SW 1271 (cell line): ENCODE data around the gene FGD6.
A peak's percentile ranks its signal among the peaks of the same experiment; 100 is the strongest.
"Not testable (repeated sequence)": the region's sequence is repeated elsewhere in the genome, so short reads cannot be mapped to it uniquely, and the experiment has no call there.

Source experiments
- DNase-seq, 2 experiments: peaks; one replicate each; lab custom pipeline; 2025; lab: John Stamatoyannopoulos, UW

The FGD6 gene

GRCh38 chr12:95126076-95126475, 91.2 kb downstream of the FGD6 start:
- DNase-seq = no peak

- DNase-seq = no peak
These were observed 93.2 kb downstream of the FGD6 start for GRCh38 chr12:95124106-95124505.

GRCh38 chr12:95118788-95119179, 98.5 kb downstream of the FGD6 start:
- peak; percentile 12 to 77 for DNase-seq

DNA sequence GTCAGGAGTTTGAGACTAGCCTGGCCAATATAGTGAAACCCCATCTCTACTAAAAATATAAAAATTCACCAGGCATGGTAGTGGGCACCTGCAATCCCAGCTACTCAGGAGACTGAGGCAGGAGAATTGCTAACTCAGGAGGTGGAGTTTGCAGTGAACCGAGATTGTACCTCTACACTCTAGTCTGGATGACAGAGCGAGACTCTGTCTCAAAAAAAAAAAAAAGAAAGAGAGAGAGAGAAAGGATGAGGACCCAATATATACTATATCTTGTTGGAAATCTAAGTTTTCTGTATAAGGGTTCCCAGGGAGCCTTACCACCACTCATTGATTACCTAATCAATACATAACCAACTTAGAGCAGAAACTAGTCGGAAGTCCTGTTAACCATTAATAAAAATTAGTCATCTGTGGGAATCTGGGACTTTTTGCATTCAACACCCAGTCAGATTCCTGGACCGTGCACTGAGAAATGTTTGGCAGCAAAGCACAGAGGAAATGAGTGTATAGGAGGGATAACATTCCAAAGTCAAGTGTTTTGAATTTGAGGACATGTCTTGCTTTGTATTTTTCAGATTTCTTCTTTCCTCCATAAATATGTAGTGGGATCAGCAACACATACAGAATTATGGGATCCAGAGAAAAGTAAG, 99.0 kb downstream of the FGD6 start:
- peak; percentile 46 to 88 for DNase-seq

DNA sequence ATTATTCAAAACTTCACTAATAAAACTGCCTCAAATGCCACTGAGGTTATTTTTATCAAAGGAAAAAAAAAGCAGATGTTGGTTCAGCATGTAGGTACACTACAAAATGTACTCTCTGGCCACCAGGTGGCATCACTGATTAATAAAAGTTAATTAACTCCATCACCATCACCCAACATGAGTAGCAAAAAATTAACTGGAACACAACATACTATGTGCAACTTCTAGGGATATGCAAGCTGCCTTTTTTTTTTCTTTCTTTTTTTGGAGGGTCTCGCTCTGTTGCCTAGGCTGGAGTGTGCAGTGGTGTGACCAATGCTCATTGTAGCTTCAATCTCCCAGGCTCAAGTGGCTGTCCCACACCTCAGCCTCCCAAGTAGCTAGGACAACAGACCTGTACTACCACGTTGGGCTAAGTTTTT, 100.1 kb downstream of the FGD6 start:
- peak; percentile 51 to 81 for DNase-seq

DNA sequence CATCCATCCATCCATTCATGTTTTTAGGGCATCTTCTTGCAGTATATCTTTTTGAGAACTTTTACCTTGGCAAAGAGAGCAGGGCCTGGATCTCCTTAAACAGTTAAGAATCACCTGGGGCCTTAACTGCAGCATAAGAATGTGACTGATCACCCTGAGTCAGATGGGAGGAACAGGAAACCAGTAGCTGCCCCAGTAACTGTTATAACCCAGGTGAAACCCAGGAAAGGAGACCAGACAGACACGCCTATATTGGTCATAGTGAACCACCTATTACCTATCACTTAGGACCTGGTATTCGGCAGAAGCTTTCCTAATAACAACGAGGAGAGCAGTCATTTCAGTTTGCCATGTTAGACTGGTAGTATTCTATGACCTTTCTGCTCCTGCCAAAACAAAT, 100.5 kb downstream of the FGD6 start:
- no peak for DNase-seq

DNA sequence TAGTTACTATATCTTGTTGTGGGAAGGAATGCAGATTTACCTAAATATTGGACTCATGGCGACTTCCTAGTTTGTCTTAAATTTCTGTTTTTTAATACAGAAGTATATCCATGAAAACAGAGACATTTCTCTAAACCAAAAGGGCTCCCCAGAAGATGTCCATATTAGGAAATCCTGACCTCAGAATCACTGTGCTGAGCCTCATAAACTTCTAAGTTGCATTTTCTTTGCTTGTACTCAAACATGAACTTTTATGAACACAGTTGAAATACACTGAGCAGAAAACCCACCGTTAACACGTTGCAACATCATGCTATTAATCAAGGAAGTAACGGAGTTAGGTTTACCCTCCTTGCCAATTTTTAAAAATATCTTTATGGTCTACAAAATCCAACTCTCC, 100.9 kb downstream of the FGD6 start:
- no peak for DNase-seq

GRCh38 chr12:95115641-95116040, 101.6 kb downstream of the FGD6 start:
- no peak for DNase-seq

GRCh38 chr12:95114766-95115405, 102.4 kb downstream of the FGD6 start:
- no peak for DNase-seq

DNA sequence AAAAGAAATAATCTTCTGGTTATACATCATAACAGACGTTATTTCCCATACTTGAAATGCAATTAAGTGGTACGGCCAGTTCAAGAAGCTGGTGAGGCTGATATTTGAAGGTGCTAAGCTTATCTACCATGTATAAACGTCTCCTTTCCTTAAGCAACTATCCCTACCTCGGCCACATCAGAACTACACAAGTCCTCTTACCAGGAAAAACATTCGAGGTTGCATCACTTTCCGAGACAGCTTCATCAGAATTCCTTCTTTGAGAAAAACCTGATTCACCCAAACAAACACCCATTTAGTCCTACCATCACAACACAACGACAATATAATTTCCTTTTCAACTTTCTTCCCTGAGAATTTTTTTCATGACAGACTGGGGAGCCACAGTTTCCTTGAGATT, 109.9 kb downstream of the FGD6 start:
- DNase-seq = no peak

DNA sequence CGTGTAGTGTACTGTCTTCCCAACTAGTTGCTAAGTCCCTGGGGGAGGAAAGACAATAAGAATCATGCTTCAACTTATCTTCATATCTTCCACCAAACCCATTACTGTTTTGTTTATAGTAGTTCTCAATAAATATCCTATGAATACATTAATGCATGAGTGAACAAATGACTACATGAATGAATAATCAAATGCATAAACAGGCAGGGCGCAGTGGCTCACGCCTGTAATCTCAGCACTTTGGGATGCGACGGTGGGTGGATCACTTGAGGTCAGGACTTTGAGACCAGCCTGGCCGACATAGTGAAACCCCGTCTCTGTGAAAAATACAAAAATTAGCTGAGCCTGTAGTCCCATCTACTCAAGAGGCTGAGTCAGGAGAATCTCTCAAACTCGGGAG, 111.7 kb downstream of the FGD6 start:
- DNase-seq = no peak

- DNase-seq = no peak
These were observed 112.3 kb downstream of the FGD6 start for GRCh38 chr12:95104919-95105452.

DNA sequence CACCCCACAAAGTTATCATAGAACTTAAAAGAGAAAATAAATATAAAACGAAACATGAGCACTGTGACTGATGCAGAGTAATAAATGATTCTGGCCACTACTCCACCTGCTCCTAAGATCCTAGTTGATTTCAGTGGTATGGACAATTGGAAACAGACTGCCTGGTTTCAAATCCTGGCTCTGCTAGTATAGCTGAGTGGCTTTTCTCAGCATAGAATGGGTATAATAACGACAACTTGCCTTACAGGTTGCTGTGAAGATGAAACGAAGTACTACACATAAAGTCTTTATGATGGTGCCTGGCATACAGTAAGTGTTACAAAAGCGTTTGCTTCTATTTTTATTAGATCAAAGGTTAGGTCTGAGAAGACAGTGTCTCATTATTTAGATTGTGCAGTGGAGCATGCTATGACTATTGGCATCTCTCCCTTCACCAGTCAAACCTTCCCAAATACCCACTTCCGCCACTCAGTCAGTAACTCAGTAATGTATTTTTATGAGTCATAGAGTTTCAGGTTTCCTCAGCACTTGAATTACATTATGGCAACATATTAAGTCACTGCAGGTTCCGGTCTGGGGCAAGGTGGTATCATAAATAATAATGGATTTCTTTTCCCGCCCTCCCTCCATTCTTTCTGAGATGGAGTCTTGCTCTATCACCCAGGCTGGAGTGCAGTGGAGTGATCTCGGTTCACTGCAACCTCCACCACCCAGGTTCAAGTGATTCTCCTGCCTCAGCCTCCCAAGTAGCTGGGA, 114.2 kb downstream of the FGD6 start:
- peak; percentile 83 to 97 for DNase-seq

DNA sequence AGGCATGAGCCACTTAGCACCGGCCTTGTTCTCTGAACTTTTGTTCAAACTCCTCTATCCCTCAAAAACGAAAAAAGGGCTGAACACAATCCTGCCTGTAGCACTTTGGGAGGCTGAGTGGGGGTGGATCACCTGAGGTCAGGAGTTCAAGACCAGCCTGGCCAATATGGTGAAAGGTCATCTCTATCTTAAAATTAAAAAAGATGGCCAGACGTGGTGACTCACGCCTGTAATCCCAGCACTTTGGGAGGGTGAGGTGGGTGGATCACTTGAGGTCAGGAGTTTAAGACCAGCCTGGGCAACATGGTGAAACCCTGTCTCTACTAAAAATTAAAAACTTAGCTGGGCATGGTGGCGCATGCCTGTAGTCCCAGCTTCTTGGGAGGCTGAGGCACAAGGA, 115.3 kb downstream of the FGD6 start:
- not testable (repeated sequence) for DNase-seq

GRCh38 chr12:95100264-95101190, 116.7 kb downstream of the FGD6 start:
- DNase-seq = no peak

GRCh38 chr12:95099270-95099790, 117.9 kb downstream of the FGD6 start:
- no peak for DNase-seq

- no peak for DNase-seq
These were observed 120.4 kb downstream of the FGD6 start for GRCh38 chr12:95096852-95097251.

DNA sequence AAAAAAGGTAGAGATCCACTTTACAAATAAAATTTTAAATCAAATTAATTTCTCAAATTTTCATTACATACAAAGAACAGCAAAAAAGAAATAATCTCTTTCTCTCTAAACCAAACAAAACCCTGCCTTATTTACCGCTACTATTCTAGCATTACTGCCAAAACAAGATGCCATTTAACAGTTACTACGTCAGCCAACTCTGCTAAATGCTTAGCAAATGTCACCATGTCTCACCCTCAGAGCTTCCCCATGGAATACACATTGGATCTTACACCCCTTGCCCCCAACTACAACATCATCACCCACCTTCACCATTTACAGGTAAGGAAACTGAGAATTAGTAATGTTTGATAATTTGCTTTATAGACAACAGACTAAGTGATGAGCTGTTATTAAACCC, 120.9 kb downstream of the FGD6 start:
- DNase-seq = no peak

- DNase-seq = not testable (repeated sequence)
These were observed 121.4 kb downstream of the FGD6 start for GRCh38 chr12:95095866-95096265.

DNA sequence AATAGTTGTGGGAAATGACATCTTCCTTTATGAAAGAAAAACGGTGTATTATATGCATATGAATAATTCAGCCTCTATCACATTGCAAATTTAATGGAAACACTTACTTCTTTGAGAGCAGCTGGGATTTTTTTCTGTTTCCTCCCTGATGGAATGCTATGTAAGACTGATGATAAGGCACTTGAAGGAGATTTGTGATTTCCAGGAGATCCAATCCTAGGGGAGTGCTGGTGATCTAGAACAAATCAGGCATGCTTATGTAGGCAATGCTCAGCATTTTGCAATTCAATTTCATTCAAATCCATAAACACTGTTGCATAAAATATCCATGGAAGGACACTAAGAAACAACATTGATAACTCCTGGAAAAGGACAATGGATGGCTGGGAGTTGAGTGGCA, 127.8 kb downstream of the FGD6 start:
- DNase-seq = no peak

- DNase-seq = no peak
These were observed 128.9 kb downstream of the FGD6 start for GRCh38 chr12:95088379-95088778.

DNA sequence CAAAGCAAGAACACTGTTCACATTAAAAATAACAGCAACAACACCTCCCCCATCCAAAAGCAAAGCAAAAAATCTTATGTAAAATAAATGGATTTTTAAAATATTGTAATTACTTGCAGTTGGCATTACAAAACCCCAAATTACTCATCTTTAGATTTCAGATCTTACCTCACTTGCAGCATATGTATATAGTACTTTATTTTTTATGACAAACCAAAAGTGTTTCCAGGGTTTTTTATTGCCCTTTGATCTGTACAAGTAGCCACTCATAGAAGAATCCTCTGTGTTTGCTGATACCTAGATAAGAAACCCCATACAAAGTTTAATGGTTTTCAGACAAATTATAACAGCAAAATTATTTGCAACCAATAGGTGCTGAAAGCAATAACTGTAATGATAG, 131.7 kb downstream of the FGD6 start:
- DNase-seq = no peak
